HepG2 (cell line): ENCODE measurements around the gene NOTUM. TPM values are rescaled to one million over a fixed set of nuclear protein-coding genes. Genes with fewer than 3 reads are reported as not detected.

Source experiments
- CENPX ChIP-seq: sonication (generic); formaldehyde crosslinking; IDR thresholded peaks from 2 replicates; pipeline ENCODE4 v1.9.0; 2021; ENCODE audit warnings: mild to moderate bottlenecking, missing genetic modification reagents, moderate library complexity
- HDAC1 ChIP-seq: sonication (generic); formaldehyde crosslinking; IDR thresholded peaks from 2 replicates; pipeline ENCODE4 v1.5.1; 2020; ENCODE audit warnings: mild to moderate bottlenecking, missing genetic modification reagents
- KAT2B ChIP-seq: fragments of 150-350 bp; IDR thresholded peaks from 2 replicates; pipeline ENCODE4 v1.6.1; 2014; ENCODE audit warnings: low read depth, low read length, borderline replicate concordance
- MBD4 ChIP-seq: IDR thresholded peaks from 2 replicates; pipeline ENCODE4 v1.6.1; 2012; ENCODE audit warnings: low read length, inconsistent platforms, borderline replicate concordance
- MTF1 ChIP-seq: sonication (generic); formaldehyde crosslinking; IDR thresholded peaks from 2 replicates; pipeline ENCODE4 v1.5.0; 2020; ENCODE audit warnings: missing genetic modification reagents
- MYC ChIP-seq: sonication (generic); formaldehyde crosslinking; IDR thresholded peaks from 2 replicates; pipeline ENCODE4 v1.9.0; 2021; ENCODE audit warnings: missing genetic modification reagents, borderline replicate concordance
- NFE2L1 ChIP-seq: sonication (generic); formaldehyde crosslinking; IDR thresholded peaks from 2 replicates; pipeline ENCODE4 v1.4.0; 2020; ENCODE audit warnings: missing genetic modification reagents, mild to moderate bottlenecking, borderline replicate concordance
- PCBP1 ChIP-seq: fragments of 200-400 bp; formaldehyde crosslinking; IDR thresholded peaks from 2 replicates; pipeline ENCODE4 v1.6.1; 2017; ENCODE audit warnings: mild to moderate bottlenecking, low read depth, low read length, borderline replicate concordance
- RAD21 ChIP-seq: fragments of 450-650 bp; formaldehyde crosslinking; IDR thresholded peaks from 2 replicates; pipeline ENCODE4 v1.5.0; 2020; ENCODE audit warnings: mild to moderate bottlenecking
- RBAK ChIP-seq: sonication (generic); formaldehyde crosslinking; IDR thresholded peaks from 2 replicates; pipeline ENCODE4 v1.5.1; 2020; ENCODE audit warnings: mild to moderate bottlenecking, missing genetic modification reagents
- RXRB ChIP-seq: IDR thresholded peaks from 2 replicates; pipeline ENCODE4 v1.6.1; 2016; ENCODE audit warnings: borderline replicate concordance, missing genetic modification reagents, missing compliant biosample characterization
- SIN3B ChIP-seq: fragments of 150-350 bp; IDR thresholded peaks from 2 replicates; pipeline ENCODE4 v1.6.1; 2014; ENCODE audit warnings: low read length
- SNAPC2 ChIP-seq: sonication (generic); formaldehyde crosslinking; IDR thresholded peaks from 2 replicates; pipeline ENCODE4 v1.8.1; 2022; ENCODE audit warnings: mild to moderate bottlenecking, missing genetic modification reagents
- TARDBP ChIP-seq: sonication (generic); formaldehyde crosslinking; IDR thresholded peaks from 2 replicates; pipeline ENCODE4 v1.8.0; 2022; ENCODE audit warnings: mild to moderate bottlenecking, missing genetic modification reagents
- TGIF2 ChIP-seq: IDR thresholded peaks from 2 replicates; pipeline ENCODE4 v1.6.1; 2016; ENCODE audit warnings: control low read depth, missing compliant biosample characterization
- XBP1 ChIP-seq: sonication (generic); formaldehyde crosslinking; IDR thresholded peaks from 2 replicates; pipeline ENCODE4 v1.5.0; 2020; ENCODE audit warnings: missing genetic modification reagents
- ZKSCAN5 ChIP-seq: sonication (generic); formaldehyde crosslinking; IDR thresholded peaks from 2 replicates; pipeline ENCODE4 v1.5.1; 2020; ENCODE audit warnings: mild to moderate bottlenecking, missing genetic modification reagents
- ZNF256 ChIP-seq: sonication (generic); formaldehyde crosslinking; conservative IDR thresholded peaks from 2 replicates; pipeline ENCODE4 v1.4.0; 2020; ENCODE audit warnings: missing genetic modification reagents
- ZNF598 ChIP-seq: sonication (generic); formaldehyde crosslinking; IDR thresholded peaks from 2 replicates; pipeline ENCODE4 v1.5.1; 2020; ENCODE audit warnings: mild to moderate bottlenecking, missing genetic modification reagents, borderline replicate concordance
- ZNF776 ChIP-seq: sonication (generic); formaldehyde crosslinking; IDR thresholded peaks from 2 replicates; pipeline ENCODE4 v1.4.0; 2020; ENCODE audit warnings: mild to moderate bottlenecking, missing genetic modification reagents
- ZNF879 ChIP-seq: sonication (generic); formaldehyde crosslinking; IDR thresholded peaks from 2 replicates; pipeline ENCODE4 v1.8.1; 2023; ENCODE audit warnings: missing genetic modification reagents
- ZNF891 ChIP-seq: sonication (generic); formaldehyde crosslinking; IDR thresholded peaks from 2 replicates; pipeline ENCODE4 v1.5.0; 2020; ENCODE audit warnings: mild to moderate bottlenecking, missing genetic modification reagents
- polyA plus RNA-seq, 8 experiments: library from polyadenylated mRNA; depleted of rRNA in 3 of 8; stranded (reverse) in 7 of 8; unstranded in 1 of 8; fragments of >200 nt; fragmentation: Illumina TruSeq in 4 of 8; extraction: Trizol in 4 of 8; gene quantifications; 2 replicates each; pipeline versions ENCODE4 v1.2.1 to v1.2.3, GENCODE V29; 2011 to 2016; ENCODE audit warnings: low read depth in 4 of 8, missing spikeins in 1 of 8, mixed read lengths in 1 of 8; ENCODE audit not compliant: insufficient read depth in 1 of 8
- total RNA-seq, 5 experiments: library from RNA; depleted of rRNA; stranded (reverse); fragments of >200 nt; fragmentation: Illumina TruSeq; extraction: Trizol; gene quantifications; 2 replicates each; pipeline ENCODE4 v1.2.3, GENCODE V29; 2016; ENCODE audit warnings: low read depth in 1 of 5
- TF ChIP-seq, protein P1 (sequence below): sonication (generic); formaldehyde crosslinking; IDR thresholded peaks from 2 replicates; pipeline ENCODE4 v1.5.1; 2020; ENCODE audit warnings: missing genetic modification reagents, mild to moderate bottlenecking, borderline replicate concordance
- TF ChIP-seq, protein P2 (sequence below): sonication (generic); formaldehyde crosslinking; IDR thresholded peaks from 2 replicates; pipeline ENCODE4 v1.4.0; 2020; ENCODE audit warnings: mild to moderate bottlenecking, missing genetic modification reagents, borderline replicate concordance
- TF ChIP-seq, protein P3 (sequence below): IDR thresholded peaks from 2 replicates; pipeline ENCODE4 v1.6.1; 2016; ENCODE audit warnings: low read depth
- TF ChIP-seq, protein P4 (sequence below): sonication (generic); formaldehyde crosslinking; IDR thresholded peaks from 2 replicates; pipeline ENCODE4 v1.4.0; 2020; ENCODE audit warnings: mild to moderate bottlenecking, missing genetic modification reagents

NOTUM gene
- total and polyA plus RNA-seq, 2 of the 13 experiments (the other 11 are each of a cell fraction or from before 2014, with no cell fraction given): 150 to 160 TPM

DNA sequence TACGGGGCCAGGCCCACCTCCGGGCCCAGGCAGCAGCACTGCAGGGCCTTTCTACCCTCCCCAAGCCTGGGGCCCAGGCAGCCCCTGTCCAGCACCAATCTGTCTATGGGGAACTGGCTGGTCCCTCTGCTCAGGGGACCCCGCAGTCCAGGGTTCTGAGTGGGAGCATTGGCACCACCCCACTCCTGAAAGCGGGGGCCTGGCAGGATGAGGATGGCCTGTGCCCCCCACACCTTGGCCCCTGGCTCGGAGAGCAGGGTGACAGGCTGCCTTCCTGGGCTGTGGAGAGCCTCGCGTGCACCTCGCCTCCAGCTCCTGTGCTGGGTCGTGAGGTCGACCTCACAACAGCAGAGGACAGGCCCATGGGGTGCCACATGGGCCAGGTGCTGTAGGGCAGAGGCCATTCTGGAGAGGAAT, 57.6 kb downstream of the NOTUM start (continued):
- TF ChIP-seq, protein P1, sequence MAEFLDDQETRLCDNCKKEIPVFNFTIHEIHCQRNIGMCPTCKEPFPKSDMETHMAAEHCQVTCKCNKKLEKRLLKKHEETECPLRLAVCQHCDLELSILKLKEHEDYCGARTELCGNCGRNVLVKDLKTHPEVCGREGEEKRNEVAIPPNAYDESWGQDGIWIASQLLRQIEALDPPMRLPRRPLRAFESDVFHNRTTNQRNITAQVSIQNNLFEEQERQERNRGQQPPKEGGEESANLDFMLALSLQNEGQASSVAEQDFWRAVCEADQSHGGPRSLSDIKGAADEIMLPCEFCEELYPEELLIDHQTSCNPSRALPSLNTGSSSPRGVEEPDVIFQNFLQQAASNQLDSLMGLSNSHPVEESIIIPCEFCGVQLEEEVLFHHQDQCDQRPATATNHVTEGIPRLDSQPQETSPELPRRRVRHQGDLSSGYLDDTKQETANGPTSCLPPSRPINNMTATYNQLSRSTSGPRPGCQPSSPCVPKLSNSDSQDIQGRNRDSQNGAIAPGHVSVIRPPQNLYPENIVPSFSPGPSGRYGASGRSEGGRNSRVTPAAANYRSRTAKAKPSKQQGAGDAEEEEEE (CRISPR knock-in tag): no peak
- TF ChIP-seq TARDBP (CRISPR knock-in tag) (peak; percentile 58; the same call in 1 of the 2 replicates), ZNF879 (CRISPR knock-in tag) (no peak), ZKSCAN5 (no peak), RXRB (CRISPR knock-in tag) (no peak), ZNF256 (no peak), RBAK (CRISPR knock-in tag) (no peak), PCBP1 (no peak), MBD4 (no peak), TGIF2 (no peak), CENPX (CRISPR knock-in tag) (no peak), HDAC1 (CRISPR knock-in tag) (no peak), ZNF776 (no peak), NFE2L1 (CRISPR knock-in tag) (no peak), MYC (CRISPR knock-in tag) (no peak), SNAPC2 (peak; percentile 73; the same call in 1 of the 2 replicates), SIN3B (no peak), ZNF598 (no peak), ZNF891 (CRISPR knock-in tag) (no peak), RAD21 (CRISPR knock-in tag) (no peak), MTF1 (CRISPR knock-in tag) (no peak), KAT2B (no peak), XBP1 (CRISPR knock-in tag) (no peak)
- TF ChIP-seq, protein P2, sequence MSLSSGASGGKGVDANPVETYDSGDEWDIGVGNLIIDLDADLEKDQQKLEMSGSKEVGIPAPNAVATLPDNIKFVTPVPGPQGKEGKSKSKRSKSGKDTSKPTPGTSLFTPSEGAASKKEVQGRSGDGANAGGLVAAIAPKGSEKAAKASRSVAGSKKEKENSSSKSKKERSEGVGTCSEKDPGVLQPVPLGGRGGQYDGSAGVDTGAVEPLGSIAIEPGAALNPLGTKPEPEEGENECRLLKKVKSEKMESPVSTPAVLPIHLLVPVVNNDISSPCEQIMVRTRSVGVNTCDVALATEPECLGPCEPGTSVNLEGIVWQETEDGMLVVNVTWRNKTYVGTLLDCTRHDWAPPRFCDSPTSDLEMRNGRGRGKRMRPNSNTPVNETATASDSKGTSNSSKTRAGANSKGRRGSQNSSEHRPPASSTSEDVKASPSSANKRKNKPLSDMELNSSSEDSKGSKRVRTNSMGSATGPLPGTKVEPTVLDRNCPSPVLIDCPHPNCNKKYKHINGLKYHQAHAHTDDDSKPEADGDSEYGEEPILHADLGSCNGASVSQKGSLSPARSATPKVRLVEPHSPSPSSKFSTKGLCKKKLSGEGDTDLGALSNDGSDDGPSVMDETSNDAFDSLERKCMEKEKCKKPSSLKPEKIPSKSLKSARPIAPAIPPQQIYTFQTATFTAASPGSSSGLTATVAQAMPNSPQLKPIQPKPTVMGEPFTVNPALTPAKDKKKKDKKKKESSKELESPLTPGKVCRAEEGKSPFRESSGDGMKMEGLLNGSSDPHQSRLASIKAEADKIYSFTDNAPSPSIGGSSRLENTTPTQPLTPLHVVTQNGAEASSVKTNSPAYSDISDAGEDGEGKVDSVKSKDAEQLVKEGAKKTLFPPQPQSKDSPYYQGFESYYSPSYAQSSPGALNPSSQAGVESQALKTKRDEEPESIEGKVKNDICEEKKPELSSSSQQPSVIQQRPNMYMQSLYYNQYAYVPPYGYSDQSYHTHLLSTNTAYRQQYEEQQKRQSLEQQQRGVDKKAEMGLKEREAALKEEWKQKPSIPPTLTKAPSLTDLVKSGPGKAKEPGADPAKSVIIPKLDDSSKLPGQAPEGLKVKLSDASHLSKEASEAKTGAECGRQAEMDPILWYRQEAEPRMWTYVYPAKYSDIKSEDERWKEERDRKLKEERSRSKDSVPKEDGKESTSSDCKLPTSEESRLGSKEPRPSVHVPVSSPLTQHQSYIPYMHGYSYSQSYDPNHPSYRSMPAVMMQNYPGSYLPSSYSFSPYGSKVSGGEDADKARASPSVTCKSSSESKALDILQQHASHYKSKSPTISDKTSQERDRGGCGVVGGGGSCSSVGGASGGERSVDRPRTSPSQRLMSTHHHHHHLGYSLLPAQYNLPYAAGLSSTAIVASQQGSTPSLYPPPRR (CRISPR knock-in tag): no peak
- TF ChIP-seq, protein P3, sequence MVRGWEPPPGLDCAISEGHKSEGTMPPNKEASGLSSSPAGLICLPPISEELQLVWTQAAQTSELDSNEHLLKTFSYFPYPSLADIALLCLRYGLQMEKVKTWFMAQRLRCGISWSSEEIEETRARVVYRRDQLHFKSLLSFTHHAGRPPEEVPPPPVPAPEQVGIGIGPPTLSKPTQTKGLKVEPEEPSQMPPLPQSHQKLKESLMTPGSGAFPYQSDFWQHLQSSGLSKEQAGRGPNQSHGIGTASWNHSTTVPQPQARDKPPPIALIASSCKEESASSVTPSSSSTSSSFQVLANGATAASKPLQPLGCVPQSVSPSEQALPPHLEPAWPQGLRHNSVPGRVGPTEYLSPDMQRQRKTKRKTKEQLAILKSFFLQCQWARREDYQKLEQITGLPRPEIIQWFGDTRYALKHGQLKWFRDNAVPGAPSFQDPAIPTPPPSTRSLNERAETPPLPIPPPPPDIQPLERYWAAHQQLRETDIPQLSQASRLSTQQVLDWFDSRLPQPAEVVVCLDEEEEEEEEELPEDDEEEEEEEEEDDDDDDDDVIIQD (CRISPR knock-in tag): no peak
- TF ChIP-seq, protein P4, sequence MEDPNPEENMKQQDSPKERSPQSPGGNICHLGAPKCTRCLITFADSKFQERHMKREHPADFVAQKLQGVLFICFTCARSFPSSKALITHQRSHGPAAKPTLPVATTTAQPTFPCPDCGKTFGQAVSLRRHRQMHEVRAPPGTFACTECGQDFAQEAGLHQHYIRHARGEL (CRISPR knock-in tag): no peak
